Activated CD4-positive, alpha-beta T cell treated with anti-CD3 and anti-CD28 coated beads, Interleukin-2, amount 50 U/mL, for 1 hour (primary cell): Measurements from ENCODE around the gene ERGIC1.
"Not testable (repeated sequence)": the region's sequence is repeated elsewhere in the genome, so short reads cannot be mapped to it uniquely, and the experiment has no call there.

Source experiments
- DNase-seq: peaks from one replicate; pipeline ENCODE4 v3.0.0-alpha.2; 2020

The ERGIC1 gene

GRCh38 chr5:172849606-172850453 is 15.8 kb downstream of the ERGIC1 start:
- no peak for DNase-seq

GRCh38 chr5:172850454-172850797 is 16.4 kb downstream of the ERGIC1 start:
- no peak for DNase-seq

GRCh38 chr5:172851254-172851653 is 17.2 kb downstream of the ERGIC1 start:
- not testable (repeated sequence) for DNase-seq

- no peak for DNase-seq
Measured at GRCh38 chr5:172852490-172853354, 18.7 kb downstream of the ERGIC1 start.

- DNase-seq: no peak
Measured at GRCh38 chr5:172853355-172853975, 19.4 kb downstream of the ERGIC1 start.

- no peak for DNase-seq
Measured at GRCh38 chr5:172854451-172854871, 20.4 kb downstream of the ERGIC1 start.

- no peak for DNase-seq
Measured at GRCh38 chr5:172854971-172855370, 20.9 kb downstream of the ERGIC1 start.

GRCh38 chr5:172855597-172856292 is 21.7 kb downstream of the ERGIC1 start:
- DNase-seq: no peak

- no peak for DNase-seq
Measured at GRCh38 chr5:172856336-172856735, 22.3 kb downstream of the ERGIC1 start.

GRCh38 chr5:172857982-172858381 is 23.9 kb downstream of the ERGIC1 start:
- no peak for DNase-seq

- no peak for DNase-seq
Measured at GRCh38 chr5:172858511-172858989, 24.5 kb downstream of the ERGIC1 start.

- no peak for DNase-seq
Measured at GRCh38 chr5:172858990-172859811, 25.1 kb downstream of the ERGIC1 start.

GRCh38 chr5:172859966-172860365 is 25.9 kb downstream of the ERGIC1 start:
- no peak for DNase-seq

- no peak for DNase-seq
Measured at GRCh38 chr5:172860520-172861443, 26.7 kb downstream of the ERGIC1 start.

- DNase-seq: no peak
Measured at GRCh38 chr5:172861461-172861860, 27.4 kb downstream of the ERGIC1 start.

GRCh38 chr5:172862165-172862801 is 28.2 kb downstream of the ERGIC1 start:
- DNase-seq: no peak

GRCh38 chr5:172864171-172864570 is 30.1 kb downstream of the ERGIC1 start:
- not testable (repeated sequence) for DNase-seq

- no peak for DNase-seq
Measured at GRCh38 chr5:172864747-172865146, 30.7 kb downstream of the ERGIC1 start.

GRCh38 chr5:172866378-172866777 is 32.3 kb downstream of the ERGIC1 start:
- DNase-seq: no peak
